Ovary (tissue), 9 donors: ENCODE data around the gene GNG2. TPM values are rescaled to one million over a fixed set of nuclear protein-coding genes. Genes with fewer than 3 reads are reported as not detected.

Experiments used
- DNase-seq, 5 donors: peaks; one replicate each; pipeline ENCODE4 v3.0.0-alpha.2; 2019 to 2020
- H3K27ac ChIP-seq, 2 donors: fragments of 200-600 bp; one replicate each; pipeline versions ENCODE4 v1.5.1 to v1.8.0; 2019 to 2022
- H3K27me3 ChIP-seq: fragments of 200-600 bp; one replicate; pipeline ENCODE4 v1.8.0; 2022
- H3K36me3 ChIP-seq: fragments of 200-600 bp; sonication (generic); one replicate; pipeline ENCODE4 v1.5.1; 2019
- H3K4me1 ChIP-seq: one replicate; pipeline ENCODE4 v1.8.1; 2013; ENCODE audit warnings: mild to moderate bottlenecking, moderate library complexity; ENCODE audit not compliant: insufficient read depth
- H3K4me3 ChIP-seq: fragments of 200-600 bp; sonication (generic); one replicate; pipeline ENCODE4 v1.5.1; 2017
- H3K9me3 ChIP-seq, 2 donors: fragments of 200-600 bp in 1 of 2; sonication (generic) in 1 of 2; one replicate each; pipeline versions ENCODE4 v1.5.1 to v1.8.1; 2013 to 2019; ENCODE audit warnings: mild to moderate bottlenecking in 1 of 2, moderate library complexity in 1 of 2
- EP300 ChIP-seq: sonication (generic); formaldehyde crosslinking; IDR thresholded peaks from one replicate; pipeline ENCODE4 v1.6.1; 2017; ENCODE audit warnings: antibody characterized with exemption
- POLR2A ChIP-seq: fragments of 450-650 bp; IDR thresholded peaks from one replicate; pipeline ENCODE4 v1.6.1; 2017; ENCODE audit warnings: antibody characterized with exemption, mild to moderate bottlenecking, moderate library complexity
- WGBS, 3 donors: extraction: QIAGEN DNeasy Blood & Tissue Kit in 1 of 3; methylation state at CpG; one replicate each; pipeline versions ENCODE4 v1.1.5 to v1.1.7; 2013 to 2017; 5-methylcytosine and 5-hydroxymethylcytosine counted together
- intact Hi-C, 4 donors: fragments of 100-400 bp; cut with DNase I; formaldehyde crosslinking; loops; one replicate each; pipeline versions ENCODE4 v1.11.0 to v1.15.1; 2022 to 2023
- polyA plus RNA-seq, 2 donors: library from polyadenylated mRNA; stranded (reverse); fragments of 200-250 nt in 1 of 2; fragments of 350-450 nt in 1 of 2; fragmentation: Illumina TruSeq in 1 of 2; extraction: RNeasy Lipid Tissue Mini Kit (QIAGEN cat#74804) in 1 of 2; gene quantifications; one replicate each; pipeline ENCODE4 v1.2.3, GENCODE V29; 2013 to 2014
- total RNA-seq, 7 donors: library from RNA; depleted of rRNA in 2 of 7; stranded (reverse); fragments of >200 nt in 2 of 7; fragmentation: NEBNext Ultra II Directional in 3 of 7; extraction: Animal tissue kit (Norgen Biotek cat#: 25700) in 3 of 7; gene quantifications; one replicate each; pipeline versions ENCODE4 v1.1.0 to v1.2.4, GENCODE V29; 2016 to 2023
- TF ChIP-seq, protein P1 (sequence below), 3 donors: fragments of 450-650 bp in 2 of 3; fragments of 200-600 bp in 1 of 3; IDR thresholded peaks; one replicate each; pipeline versions ENCODE4 v1.5.1 to v1.8.0; 2016 to 2022; ENCODE audit warnings: antibody characterized with exemption in 3 of 3, mild to moderate bottlenecking in 1 of 3
- donor health status: DM: no; HTN: no; CAD: no; lungs with moderate emphysema.
- donor health status: DM: no; HTN: no; CAD: no.
- donor health status: Bipolar disorder and iron deficiency.
- donor health status: DM: yes; HTN: yes; CAD: no.
- donor health status: DM: no; HTN: no; CAD: no.
- donor health status: DM: yes; HTN: yes; CAD: no.

The GNG2 gene
- total and polyA plus RNA-seq, 9 donors: 9.4 to 29.4 (median 11.4) TPM

GRCh38 chr14:51925980-51926379 lies 65.6 kb downstream of the GNG2 start:
- Histone ChIP-seq H3K27ac (no peak overlapping the region), H3K36me3 (no peaks in the 10 kb centered on the region), H3K9me3 (no peaks in the 10 kb centered on the region), H3K27me3 (no peaks in the 10 kb centered on the region), H3K4me1 (no peaks in the 10 kb centered on the region), H3K4me3 (no peak overlapping the region)
- DNase-seq: no peak
- TF ChIP-seq POLR2A (no peak), EP300 (no peak)
- TF ChIP-seq, protein P1, sequence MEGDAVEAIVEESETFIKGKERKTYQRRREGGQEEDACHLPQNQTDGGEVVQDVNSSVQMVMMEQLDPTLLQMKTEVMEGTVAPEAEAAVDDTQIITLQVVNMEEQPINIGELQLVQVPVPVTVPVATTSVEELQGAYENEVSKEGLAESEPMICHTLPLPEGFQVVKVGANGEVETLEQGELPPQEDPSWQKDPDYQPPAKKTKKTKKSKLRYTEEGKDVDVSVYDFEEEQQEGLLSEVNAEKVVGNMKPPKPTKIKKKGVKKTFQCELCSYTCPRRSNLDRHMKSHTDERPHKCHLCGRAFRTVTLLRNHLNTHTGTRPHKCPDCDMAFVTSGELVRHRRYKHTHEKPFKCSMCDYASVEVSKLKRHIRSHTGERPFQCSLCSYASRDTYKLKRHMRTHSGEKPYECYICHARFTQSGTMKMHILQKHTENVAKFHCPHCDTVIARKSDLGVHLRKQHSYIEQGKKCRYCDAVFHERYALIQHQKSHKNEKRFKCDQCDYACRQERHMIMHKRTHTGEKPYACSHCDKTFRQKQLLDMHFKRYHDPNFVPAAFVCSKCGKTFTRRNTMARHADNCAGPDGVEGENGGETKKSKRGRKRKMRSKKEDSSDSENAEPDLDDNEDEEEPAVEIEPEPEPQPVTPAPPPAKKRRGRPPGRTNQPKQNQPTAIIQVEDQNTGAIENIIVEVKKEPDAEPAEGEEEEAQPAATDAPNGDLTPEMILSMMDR (IDR thresholded peaks at IDR 0.05): no peak
- intact Hi-C loops: loop anchor here in 1 of 4 donors (5.0 kb wide), 1 partner anchor 664 kb away; no protein-coding TSS in a partner anchor
- WGBS, 3 donors: 91 to 94% (median 94%) methylated on average over 2 of the region's 2 CpGs

DNA sequence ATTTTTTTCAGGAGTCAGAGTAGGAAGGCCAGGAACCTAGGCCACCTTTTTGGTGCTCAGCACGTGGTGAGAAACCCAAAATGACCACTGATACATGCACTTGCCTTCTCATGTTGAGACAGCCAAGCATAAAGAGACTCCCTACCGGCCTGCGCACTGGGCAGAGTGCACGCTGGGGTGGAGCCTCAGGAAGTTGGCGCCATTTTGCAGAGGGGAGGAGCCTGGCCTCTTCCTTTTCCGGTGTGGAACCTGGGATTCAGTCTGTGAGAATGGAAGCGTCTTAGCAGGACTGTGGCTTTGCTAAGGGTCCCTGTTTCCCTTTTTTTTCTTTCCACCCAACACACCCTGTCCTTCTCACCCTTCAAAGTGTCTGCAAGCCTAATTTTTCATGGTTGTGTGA lies 66.0 kb downstream of the GNG2 start:
- H3K36me3 ChIP-seq: no peaks in the 10 kb centered on the region
- H3K4me1 ChIP-seq: no peaks in the 10 kb centered on the region
- intact Hi-C loops: loop anchor here in 1 of 4 donors (5.0 kb wide), 1 partner anchor 664 kb away; no protein-coding TSS in a partner anchor
- H3K4me3 ChIP-seq: no peak overlapping the region
- DNase-seq: no peak
- H3K27ac ChIP-seq: no peak overlapping the region
- no peak for TF ChIP-seq EP300
- WGBS, 3 donors: 95 to 96% (median 95%) methylated on average over 7 of the region's 7 CpGs
- no peaks in the 10 kb centered on the region for H3K27me3 ChIP-seq
- H3K9me3 ChIP-seq: no peaks in the 10 kb centered on the region

DNA sequence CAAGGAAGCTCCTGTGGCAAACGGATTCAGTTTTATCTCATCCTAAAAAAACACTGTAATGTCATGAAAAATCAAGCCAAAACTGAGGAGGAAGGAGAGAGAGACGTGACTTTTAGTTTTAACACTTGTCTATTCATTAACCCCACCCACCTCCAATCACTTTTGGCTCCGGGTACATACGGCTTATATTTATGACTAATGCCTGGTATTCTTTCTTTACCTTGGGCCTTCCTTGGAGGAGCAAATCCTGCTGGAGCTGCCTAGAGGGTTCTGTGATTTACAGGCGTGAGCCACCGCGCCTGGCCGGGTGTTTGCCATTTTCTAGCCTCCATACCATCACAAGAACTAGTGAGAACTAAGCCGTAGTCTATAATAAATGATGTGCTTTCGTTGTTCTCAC lies 68.2 kb downstream of the GNG2 start:
- TF ChIP-seq, protein P1 (IDR thresholded peaks at IDR 0.05): no peak
- TF ChIP-seq EP300: no peak
- TF ChIP-seq POLR2A: no peak
- no peaks in the 10 kb centered on the region for H3K9me3 ChIP-seq
- no peaks in the 10 kb centered on the region for H3K4me1 ChIP-seq
- no peak overlapping the region for H3K27ac ChIP-seq
- WGBS, 3 donors: 81 to 85% (median 82%) methylated on average over 10 of the region's 10 CpGs
- intact Hi-C loops: loop anchor here in 1 of 4 donors (5.0 kb wide), 1 partner anchor 666 kb away; no protein-coding TSS in a partner anchor
- no peak for DNase-seq
- H3K36me3 ChIP-seq: no peaks in the 10 kb centered on the region
- H3K27me3 ChIP-seq: no peaks in the 10 kb centered on the region
- H3K4me3 ChIP-seq: no peak overlapping the region

DNA sequence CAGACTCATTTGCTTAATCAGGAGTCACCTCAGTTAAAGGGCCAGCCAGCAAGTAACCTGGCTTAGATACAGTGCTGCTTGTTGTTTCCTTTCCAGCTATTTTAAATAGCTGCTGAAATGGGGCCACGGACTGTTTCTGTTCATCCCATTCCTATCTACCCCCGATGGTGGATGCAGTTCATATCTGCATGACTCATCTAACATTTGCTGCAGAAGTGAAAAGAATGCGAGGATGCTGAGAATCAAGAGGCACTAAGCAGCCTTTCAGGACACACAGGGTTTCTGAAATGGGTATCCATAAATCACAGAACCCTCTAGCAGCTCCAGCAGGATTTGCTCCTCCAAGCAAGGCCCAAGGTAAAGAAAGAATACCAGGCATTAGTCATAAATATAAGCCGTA lies 68.8 kb downstream of the GNG2 start:
- no peak overlapping the region for H3K4me3 ChIP-seq
- H3K27ac ChIP-seq: no peak overlapping the region
- H3K9me3 ChIP-seq: no peaks in the 10 kb centered on the region
- WGBS, 3 donors: 56 to 58% (median 57%) methylated on average over 4 of the region's 4 CpGs
- DNase-seq: no peak
- no peaks in the 10 kb centered on the region for H3K4me1 ChIP-seq
- no peaks in the 10 kb centered on the region for H3K27me3 ChIP-seq
- TF ChIP-seq POLR2A (no peak), EP300 (no peak)
- TF ChIP-seq, protein P1 (IDR thresholded peaks at IDR 0.05): no peak
- intact Hi-C loops: loop anchor here in 1 of 4 donors (5.0 kb wide), 1 partner anchor 667 kb away; no protein-coding TSS in a partner anchor
- no peaks in the 10 kb centered on the region for H3K36me3 ChIP-seq

DNA sequence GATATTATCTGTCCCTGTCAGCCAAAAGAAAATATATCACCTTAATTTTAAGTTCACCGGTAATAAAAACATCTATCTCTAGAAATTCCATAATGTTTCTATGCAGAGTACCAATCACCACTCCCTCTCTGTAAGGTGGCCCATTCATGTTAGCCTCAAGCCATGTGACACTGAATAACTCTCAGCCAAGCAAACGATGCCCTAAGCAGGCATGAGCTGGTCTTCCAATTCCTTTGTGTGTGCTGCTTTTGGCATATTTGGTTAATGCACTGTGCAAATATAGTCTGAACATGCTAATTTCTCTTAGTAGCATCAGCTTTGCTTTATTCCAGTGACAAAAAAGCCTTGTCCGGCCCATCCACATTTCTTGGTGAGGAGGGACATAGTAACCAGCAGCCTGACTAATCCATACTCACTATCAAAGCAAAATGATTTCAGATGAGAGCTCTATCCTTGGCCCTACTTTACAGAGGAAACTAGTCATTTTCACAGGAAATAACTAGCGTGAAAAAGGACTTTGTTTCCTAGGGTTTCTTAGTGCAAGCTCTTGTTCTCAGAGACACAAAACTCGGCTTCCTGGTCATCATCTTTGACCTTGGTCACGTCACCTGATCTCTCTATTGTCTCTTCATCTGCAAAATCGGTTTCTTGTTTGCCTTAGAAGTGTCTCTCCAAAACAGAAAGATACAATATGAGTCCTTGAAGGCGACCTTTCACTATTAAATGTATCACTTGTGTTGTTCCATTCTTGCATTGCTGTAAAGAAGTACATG lies 69.7 kb downstream of the GNG2 start:
- Histone ChIP-seq H3K27ac (no peak overlapping the region), H3K9me3 (no peaks in the 10 kb centered on the region), H3K4me1 (no peaks in the 10 kb centered on the region), H3K4me3 (no peak overlapping the region), H3K36me3 (no peaks in the 10 kb centered on the region), H3K27me3 (no peaks in the 10 kb centered on the region)
- WGBS, 3 donors: 85 to 91% (median 89%) methylated on average over 8 of the region's 8 CpGs
- intact Hi-C loops: loop anchor here in 1 of 4 donors (5.0 kb wide), 1 partner anchor 668 kb away; no protein-coding TSS in a partner anchor
- DNase-seq: no peak
- no peak for TF ChIP-seq POLR2A
- no peak for TF ChIP-seq EP300
- TF ChIP-seq, protein P1 (IDR thresholded peaks at IDR 0.05): no peak
